Endodermal cell (in vitro differentiated cells): ENCODE measurements around the gene TMEM108. TPM values are rescaled to one million over a fixed set of nuclear protein-coding genes. Genes with fewer than 3 reads are reported as not detected.
A peak's percentile ranks its signal among the peaks of the same experiment; 100 is the strongest.

Source experiments
- DNase-seq: peaks from one replicate; pipeline ENCODE4 v3.0.0-alpha.2; 2017
- H3K27ac ChIP-seq: 2 replicates; pipeline ENCODE4 v1.5.1; 2013; ENCODE audit warnings: mild to moderate bottlenecking, low read depth, low read length, moderate library complexity
- H3K27me3 ChIP-seq: 2 replicates; pipeline ENCODE4 v1.6.1; 2013; ENCODE audit warnings: mild to moderate bottlenecking, low read length, moderate library complexity; ENCODE audit not compliant: insufficient read depth, control insufficient read depth, poor library complexity, severe bottlenecking
- H3K36me3 ChIP-seq: 2 replicates; pipeline ENCODE4 v1.7.0; 2013; ENCODE audit warnings: mild to moderate bottlenecking, low read length, moderate library complexity; ENCODE audit not compliant: control insufficient read depth, insufficient read depth
- H3K4me1 ChIP-seq: one replicate; pipeline ENCODE4 v1.7.0; 2013; ENCODE audit warnings: low read length; ENCODE audit not compliant: control insufficient read depth, insufficient read depth
- H3K4me3 ChIP-seq: 2 replicates; pipeline ENCODE4 v1.5.1; 2013; ENCODE audit warnings: mild to moderate bottlenecking, low read length, moderate library complexity
- H3K9ac ChIP-seq: 2 replicates; pipeline ENCODE4 v1.6.1; 2013; ENCODE audit warnings: mild to moderate bottlenecking, low read length, moderate library complexity; ENCODE audit not compliant: poor library complexity, severe bottlenecking; ENCODE audit errors: extremely low read depth
- H3K9me3 ChIP-seq: 2 replicates; pipeline ENCODE4 v1.6.1; 2013; ENCODE audit warnings: mild to moderate bottlenecking, low read length, moderate library complexity; ENCODE audit not compliant: control insufficient read depth
- H3K27ac Mint-ChIP-seq: 2 replicates; pipeline ENCODE4 v1.8.0; 2020; ENCODE audit warnings: mixed read lengths
- H3K27me3 Mint-ChIP-seq: 2 replicates; pipeline ENCODE4 v1.8.0; 2021; ENCODE audit warnings: mild to moderate bottlenecking, mixed read lengths; ENCODE audit not compliant: insufficient read depth
- H3K36me3 Mint-ChIP-seq: 2 replicates; pipeline ENCODE4 v1.8.0; 2020; ENCODE audit warnings: low read depth, mixed read lengths
- H3K4me1 Mint-ChIP-seq: 2 replicates; pipeline ENCODE4 v1.8.0; 2020; ENCODE audit warnings: mixed read lengths
- H3K4me3 Mint-ChIP-seq: 2 replicates; pipeline ENCODE4 v1.8.0; 2020; ENCODE audit warnings: mild to moderate bottlenecking, moderate library complexity, mixed read lengths
- H3K9me3 Mint-ChIP-seq: 2 replicates; pipeline ENCODE4 v1.8.0; 2020; ENCODE audit warnings: mild to moderate bottlenecking, mixed read lengths
- WGBS, 2 experiments: methylation state at CpG; one replicate each; pipeline versions ENCODE4 v1.1.5 to v1.1.7; 2013; ENCODE audit warnings: missing lambda C conversion rate in 2 of 2, mixed read lengths in 1 of 2; ENCODE audit not compliant: insufficient coverage in 1 of 2, insufficient read length in 1 of 2; 5-methylcytosine and 5-hydroxymethylcytosine counted together
- total RNA-seq, 2 donors: library from RNA; stranded (reverse); fragmentation: NEBNext Ultra II Directional in 1 of 2; extraction: Animal tissue kit (Norgen Biotek cat#: 25700) in 1 of 2; gene quantifications; 2 replicates in 1 of 2; 3 replicates in 1 of 2; pipeline ENCODE4 v1.2.1, GENCODE V29; 2021
- TF ChIP-seq, protein P1 (sequence below): fragments of 200-600 bp; sonication (generic); conservative IDR thresholded peaks from 2 replicates; pipeline ENCODE4 v1.5.0; 2021; ENCODE audit warnings: antibody characterized with exemption, mild to moderate bottlenecking

TMEM108 gene
- total RNA-seq, 2 donors from 2014 or later: 4.8 to 7.9 TPM

DNA sequence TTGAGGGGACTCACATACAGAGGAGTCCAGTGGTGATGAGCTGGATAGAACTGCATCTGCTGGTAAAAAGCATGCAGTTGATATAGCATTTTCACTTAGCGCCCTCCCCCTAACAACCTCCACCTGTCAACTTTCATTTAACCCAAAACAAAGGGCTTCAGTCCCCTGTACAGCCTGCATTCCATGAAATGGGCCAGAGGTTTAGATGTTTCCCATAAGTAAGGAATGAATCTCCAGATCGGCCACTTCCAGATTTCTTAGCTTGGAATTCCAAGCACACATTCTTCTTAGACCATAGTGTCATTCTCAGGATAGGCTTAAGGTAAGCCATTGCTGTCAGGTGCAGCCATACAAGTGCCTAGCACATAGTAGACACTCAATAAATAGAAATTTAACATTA lies 328.7 kb downstream of the TMEM108 start:
- no peaks in the 10 kb centered on the region for H3K9me3 Mint-ChIP-seq
- DNase-seq: no peak
- Histone ChIP-seq H3K27me3 (no peaks in the 10 kb centered on the region), H3K27ac (no peak overlapping the region), H3K4me1 (no peaks in the 10 kb centered on the region), H3K9me3 (no peaks in the 10 kb centered on the region), H3K9ac (no peak overlapping the region), H3K36me3 (no peaks in the 10 kb centered on the region), H3K4me3 (no peak overlapping the region)
- TF ChIP-seq, protein P1, sequence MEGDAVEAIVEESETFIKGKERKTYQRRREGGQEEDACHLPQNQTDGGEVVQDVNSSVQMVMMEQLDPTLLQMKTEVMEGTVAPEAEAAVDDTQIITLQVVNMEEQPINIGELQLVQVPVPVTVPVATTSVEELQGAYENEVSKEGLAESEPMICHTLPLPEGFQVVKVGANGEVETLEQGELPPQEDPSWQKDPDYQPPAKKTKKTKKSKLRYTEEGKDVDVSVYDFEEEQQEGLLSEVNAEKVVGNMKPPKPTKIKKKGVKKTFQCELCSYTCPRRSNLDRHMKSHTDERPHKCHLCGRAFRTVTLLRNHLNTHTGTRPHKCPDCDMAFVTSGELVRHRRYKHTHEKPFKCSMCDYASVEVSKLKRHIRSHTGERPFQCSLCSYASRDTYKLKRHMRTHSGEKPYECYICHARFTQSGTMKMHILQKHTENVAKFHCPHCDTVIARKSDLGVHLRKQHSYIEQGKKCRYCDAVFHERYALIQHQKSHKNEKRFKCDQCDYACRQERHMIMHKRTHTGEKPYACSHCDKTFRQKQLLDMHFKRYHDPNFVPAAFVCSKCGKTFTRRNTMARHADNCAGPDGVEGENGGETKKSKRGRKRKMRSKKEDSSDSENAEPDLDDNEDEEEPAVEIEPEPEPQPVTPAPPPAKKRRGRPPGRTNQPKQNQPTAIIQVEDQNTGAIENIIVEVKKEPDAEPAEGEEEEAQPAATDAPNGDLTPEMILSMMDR: no peak
- peaks cover 2% of the 10 kb centered on the region for H3K27me3 Mint-ChIP-seq
- H3K4me3 Mint-ChIP-seq: no peak overlapping the region
- no peaks in the 10 kb centered on the region for H3K36me3 Mint-ChIP-seq
- H3K27ac Mint-ChIP-seq: no peak overlapping the region
- WGBS, 2 experiments: 95 to 100% methylated on average over 1 to 2 of the region's 2 CpGs
- H3K4me1 Mint-ChIP-seq: peaks cover 10% of the 10 kb centered on the region

DNA sequence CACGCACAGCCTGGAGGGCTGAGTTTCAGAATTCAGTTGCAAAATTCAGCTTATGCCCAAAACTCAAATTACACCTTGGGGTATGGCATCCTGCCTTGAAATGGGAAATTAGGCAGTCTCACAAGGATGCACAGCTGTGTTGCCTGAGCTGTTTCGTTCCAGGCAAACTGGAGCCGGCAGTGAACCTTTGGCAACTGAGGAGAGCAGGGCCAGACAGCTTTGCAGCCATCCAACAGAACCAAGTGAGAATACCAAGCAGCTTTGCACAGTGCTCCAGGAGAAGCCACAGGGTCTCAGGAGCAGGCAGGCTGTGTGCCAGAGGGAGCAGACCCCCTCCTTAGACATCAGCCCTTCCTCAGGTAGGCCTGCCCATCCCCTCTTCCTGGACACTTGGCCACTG lies 329.2 kb downstream of the TMEM108 start:
- Mint-ChIP-seq H3K36me3 (no peaks in the 10 kb centered on the region), H3K4me3 (no peak overlapping the region), H3K9me3 (no peaks in the 10 kb centered on the region), H3K27me3 (peaks cover 2% of the 10 kb centered on the region), H3K4me1 (peaks cover 15% of the 10 kb centered on the region), H3K27ac (no peak overlapping the region)
- no peak overlapping the region for H3K27ac ChIP-seq
- H3K4me1 ChIP-seq: no peaks in the 10 kb centered on the region
- H3K9ac ChIP-seq: no peak overlapping the region
- TF ChIP-seq, protein P1: no peak
- peak; percentile 25 for DNase-seq
- no peaks in the 10 kb centered on the region for H3K27me3 ChIP-seq
- no peaks in the 10 kb centered on the region for H3K9me3 ChIP-seq
- no peaks in the 10 kb centered on the region for H3K36me3 ChIP-seq
- 94 to 100% methylated on average over 3 of the region's 3 CpGs for WGBS, 2 experiments
- no peak overlapping the region for H3K4me3 ChIP-seq

DNA sequence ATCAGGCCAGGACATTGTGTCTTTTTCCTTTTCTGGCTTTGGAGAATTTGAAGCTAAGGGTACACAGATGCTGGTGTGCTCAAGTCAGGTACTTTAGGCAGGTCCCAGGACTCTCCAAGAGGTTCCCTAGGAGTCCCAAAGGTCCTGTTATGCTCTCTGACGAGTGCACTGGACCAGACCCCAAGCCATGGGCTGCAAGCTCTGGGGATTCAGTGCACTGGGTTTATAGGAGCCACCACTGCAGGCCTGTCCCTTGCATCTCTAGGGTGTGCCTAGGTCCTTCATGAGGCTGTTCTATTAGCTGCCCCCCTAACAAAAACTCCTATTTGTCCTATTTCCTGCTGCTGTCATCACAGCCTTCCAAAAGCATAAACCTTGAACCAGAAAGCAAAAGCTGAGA lies 329.8 kb downstream of the TMEM108 start:
- H3K9me3 ChIP-seq: no peaks in the 10 kb centered on the region
- H3K9me3 Mint-ChIP-seq: no peaks in the 10 kb centered on the region
- TF ChIP-seq, protein P1: no peak
- no peaks in the 10 kb centered on the region for H3K36me3 Mint-ChIP-seq
- peaks cover 2% of the 10 kb centered on the region for H3K27me3 Mint-ChIP-seq
- peaks cover 14% of the 10 kb centered on the region for H3K4me1 Mint-ChIP-seq
- H3K36me3 ChIP-seq: no peaks in the 10 kb centered on the region
- H3K4me1 ChIP-seq: no peaks in the 10 kb centered on the region
- no peak for DNase-seq
- no peak overlapping the region for H3K4me3 Mint-ChIP-seq
- no peaks in the 10 kb centered on the region for H3K27me3 ChIP-seq
- H3K9ac ChIP-seq: no peak overlapping the region
- H3K4me3 ChIP-seq: no peak overlapping the region
- no peak overlapping the region for H3K27ac Mint-ChIP-seq
- H3K27ac ChIP-seq: no peak overlapping the region
- 82 to 100% methylated on average over 1 of the region's 1 CpG for WGBS, 2 experiments
